ENCODE results near the gene GTPBP8.
"Not testable (repeated sequence)": the region's sequence is repeated elsewhere in the genome, so short reads cannot be mapped to it uniquely, and the experiment has no call there.

Gene GTPBP8

DNA sequence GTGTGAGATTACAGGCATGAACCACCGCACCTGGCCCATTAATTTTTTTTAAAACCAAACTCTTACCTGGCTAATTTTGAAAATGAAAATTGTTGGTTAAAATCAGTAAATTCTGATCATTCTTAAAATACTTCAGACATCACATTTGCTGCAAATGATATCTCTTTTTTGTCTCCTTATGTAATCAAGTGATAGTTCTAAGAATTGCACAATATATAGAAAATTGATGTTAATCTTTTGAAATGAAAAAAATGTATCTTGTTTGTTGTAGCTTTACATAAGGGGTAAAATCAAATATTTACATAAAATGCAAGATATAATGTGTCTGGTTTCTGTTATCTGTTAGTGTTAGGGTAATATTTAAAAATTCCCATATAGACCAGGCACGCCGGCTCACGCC is 5.0 kb downstream of the GTPBP8 start:
- no peak for DNase-seq (ENCODE audit: low read depth in 2 of 2, low spot score in 1 of 2)

GRCh38 chr3:113000691-113001090 is 9.9 kb downstream of the GTPBP8 start:
- no peak for DNase-seq (ENCODE audit: low read depth in 2 of 2, low spot score in 1 of 2)

DNA sequence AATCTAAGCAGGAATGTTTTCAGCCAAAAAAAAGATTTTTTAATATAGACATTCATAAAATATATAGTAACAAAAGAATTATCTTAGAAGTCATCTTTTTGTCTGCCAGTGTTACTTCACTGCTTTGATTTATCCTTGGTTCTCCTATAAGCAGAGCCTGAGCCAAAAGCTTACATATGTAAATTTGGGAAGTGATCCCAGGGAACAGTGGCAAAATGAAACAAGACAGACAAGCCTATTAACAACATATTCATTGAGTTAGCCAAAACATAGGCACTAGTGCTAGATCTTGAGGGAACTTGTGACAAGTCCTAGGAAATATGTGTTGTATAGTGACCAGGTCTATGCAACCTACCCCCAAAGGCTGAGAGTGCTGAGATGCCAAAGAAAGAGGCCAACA is 11.3 kb downstream of the GTPBP8 start:
- DNase-seq (ENCODE audit: low read depth in 2 of 2, low spot score in 1 of 2): no peak

DNA sequence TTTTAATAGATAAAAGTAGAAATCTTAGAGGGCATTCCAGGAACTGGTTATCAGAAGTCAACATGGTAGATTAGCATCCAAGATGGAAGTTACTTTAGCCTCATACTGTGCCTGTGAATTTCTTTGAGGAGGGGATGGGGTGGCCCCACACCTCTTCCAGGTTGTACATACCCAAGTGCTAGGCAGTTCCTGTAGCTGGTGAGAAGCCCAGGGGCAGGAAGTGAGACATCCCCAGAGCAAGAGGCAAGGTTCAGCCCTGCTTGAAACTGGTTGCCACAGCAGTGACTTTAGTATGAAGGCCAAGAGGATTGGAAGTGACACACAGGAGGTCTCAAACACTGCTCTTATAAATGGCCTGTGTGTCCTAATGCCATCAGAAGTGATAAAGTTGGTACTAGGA is 11.9 kb downstream of the GTPBP8 start:
- no peak for DNase-seq (ENCODE audit: low read depth in 2 of 2, low spot score in 1 of 2)

DNA sequence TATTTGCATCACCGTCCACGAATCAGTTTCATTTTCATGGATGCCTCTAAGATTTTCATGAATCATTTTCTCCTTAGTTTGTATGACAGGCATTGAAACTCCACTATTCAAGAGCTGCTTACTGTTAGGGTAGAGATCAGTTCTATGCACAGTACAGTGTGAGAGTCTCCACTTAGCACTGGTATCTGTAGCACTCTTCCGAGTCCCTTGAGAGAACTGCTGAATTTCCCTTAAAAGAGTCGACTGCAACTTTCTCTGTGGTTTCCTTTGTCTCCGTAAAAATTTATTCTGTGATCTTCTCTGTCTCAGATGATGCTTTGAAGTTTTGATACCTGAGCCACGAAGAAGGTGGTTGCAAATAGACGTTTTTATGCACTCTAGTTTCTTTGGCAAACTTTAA is 14.8 kb downstream of the GTPBP8 start:
- no peak for DNase-seq (ENCODE audit: low read depth in 2 of 2, low spot score in 1 of 2)

- DNase-seq (ENCODE audit: low read depth in 2 of 2, low spot score in 1 of 2): no peak
Observed at GRCh38 chr3:113006359-113007056, 15.7 kb downstream of the GTPBP8 start.

DNA sequence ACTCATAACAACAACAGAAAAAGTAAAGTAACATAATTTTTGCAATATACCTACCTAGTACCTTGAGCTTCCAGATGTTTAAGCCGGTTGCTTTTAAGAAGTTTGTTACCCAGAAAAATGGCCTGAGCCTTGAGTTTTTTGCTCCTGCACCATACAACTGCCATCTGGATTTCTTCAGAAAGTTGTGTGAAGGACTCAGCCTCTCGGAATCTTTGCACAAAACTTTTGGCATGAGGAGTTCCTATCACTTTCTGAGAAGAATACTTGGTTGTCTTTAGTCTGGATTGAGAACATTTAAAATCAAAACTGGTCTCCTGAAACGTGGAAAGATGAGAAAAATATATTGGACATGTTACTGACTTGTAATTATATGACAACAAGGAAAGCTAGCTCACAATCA is 17.3 kb downstream of the GTPBP8 start:
- no peak for DNase-seq (ENCODE audit: low read depth in 2 of 2, low spot score in 1 of 2)

GRCh38 chr3:113013593-113013992 is 22.8 kb downstream of the GTPBP8 start:
- DNase-seq (ENCODE audit: low read depth in 2 of 2, low spot score in 1 of 2): no peak

GRCh38 chr3:113018536-113019181 is 27.9 kb downstream of the GTPBP8 start:
- no peak for DNase-seq (ENCODE audit: low read depth in 2 of 2, low spot score in 1 of 2)

DNA sequence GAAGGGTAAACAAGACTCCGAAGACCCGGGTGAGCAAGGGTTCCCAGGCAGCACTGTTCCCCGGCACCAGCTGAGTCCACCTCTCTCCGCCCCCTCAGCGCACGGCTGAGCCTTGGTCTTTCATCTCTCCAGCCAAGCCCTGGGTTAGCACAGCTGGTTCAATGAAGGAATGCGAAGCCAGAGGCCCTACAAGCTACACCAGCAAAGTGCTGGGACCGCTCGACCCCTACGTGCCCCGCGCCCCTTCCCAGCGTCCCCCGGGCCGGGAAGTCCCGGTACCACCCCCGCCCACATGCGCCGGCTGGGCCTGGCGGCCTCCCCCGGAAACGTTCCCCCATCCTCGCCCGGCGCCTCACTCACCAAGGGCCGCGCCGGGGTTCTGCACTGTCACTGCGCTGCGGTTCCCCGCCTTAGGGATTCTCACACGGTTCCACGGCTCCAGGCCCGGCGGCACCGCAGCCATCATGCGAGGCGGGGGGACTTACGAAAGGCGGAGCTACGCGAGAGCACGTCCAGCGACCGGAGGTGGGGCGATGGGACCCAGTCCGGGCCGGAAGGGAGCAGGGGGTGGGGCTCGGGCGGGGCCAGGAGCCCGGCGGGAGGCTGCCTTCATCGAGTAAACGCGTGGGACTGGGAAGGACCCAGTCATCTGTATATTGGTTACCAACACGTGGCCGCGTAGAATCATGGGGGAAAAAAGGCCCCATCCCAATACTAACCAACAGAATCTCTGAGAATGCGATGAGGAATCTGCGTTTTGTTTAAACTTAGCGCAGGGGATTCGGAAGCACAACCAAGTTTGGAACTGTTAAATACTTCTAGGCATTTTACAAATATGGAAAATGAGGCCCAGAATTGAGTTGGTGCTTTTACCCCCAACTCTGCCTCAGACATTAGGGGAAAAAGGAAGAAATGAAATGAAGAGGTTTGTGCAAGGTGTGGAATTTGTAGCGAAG is 28.7 kb downstream of the GTPBP8 start:
- DNase-seq (ENCODE audit: low read depth in 2 of 2, low spot score in 1 of 2): peak; percentile 56 to 68

DNA sequence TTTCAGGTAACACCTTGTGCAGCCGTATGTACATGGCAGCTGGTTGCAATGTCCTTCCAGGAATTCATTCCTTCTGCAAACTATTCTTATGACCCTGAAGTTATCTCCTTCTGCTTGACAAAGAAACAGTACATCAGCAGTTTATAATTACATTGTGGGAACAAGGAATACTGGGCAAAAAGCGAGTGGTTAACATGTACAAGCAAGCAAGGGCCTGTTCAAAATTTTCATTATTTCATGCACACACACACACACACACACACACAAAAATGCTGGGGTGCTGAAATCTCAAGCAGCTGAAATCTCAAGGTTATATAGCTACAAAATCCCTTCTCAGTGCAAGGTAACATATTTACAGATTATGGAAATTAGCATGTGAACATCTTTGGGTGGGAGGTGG is 30.7 kb downstream of the GTPBP8 start:
- DNase-seq (ENCODE audit: low read depth in 2 of 2, low spot score in 1 of 2): no peak

DNA sequence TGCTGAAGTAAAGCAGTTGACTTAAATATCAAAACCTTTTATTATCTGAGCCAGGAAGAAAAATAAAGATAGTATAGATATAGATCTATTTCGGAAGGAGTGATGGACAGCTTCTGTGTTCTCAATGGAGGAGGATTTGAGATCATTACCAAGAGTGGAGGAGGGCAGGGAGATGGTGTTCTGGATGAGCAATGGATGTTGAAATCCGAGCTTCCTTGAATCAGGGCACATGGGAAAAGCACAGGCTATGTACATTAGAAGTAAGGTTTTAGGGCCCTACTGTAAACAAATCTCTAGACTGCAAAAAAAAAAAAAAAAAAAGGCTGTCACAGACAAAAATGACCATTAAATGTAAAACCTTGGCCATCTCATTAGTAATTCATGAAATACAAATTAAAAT is 43.2 kb downstream of the GTPBP8 start:
- DNase-seq (ENCODE audit: low read depth in 2 of 2, low spot score in 1 of 2): no peak

GRCh38 chr3:113035387-113035982 is 44.7 kb downstream of the GTPBP8 start:
- no peak for DNase-seq (ENCODE audit: low read depth in 2 of 2, low spot score in 1 of 2)

- no peak for DNase-seq (ENCODE audit: low read depth in 2 of 2, low spot score in 1 of 2)
Observed at GRCh38 chr3:113038328-113038727, 47.5 kb downstream of the GTPBP8 start.

DNA sequence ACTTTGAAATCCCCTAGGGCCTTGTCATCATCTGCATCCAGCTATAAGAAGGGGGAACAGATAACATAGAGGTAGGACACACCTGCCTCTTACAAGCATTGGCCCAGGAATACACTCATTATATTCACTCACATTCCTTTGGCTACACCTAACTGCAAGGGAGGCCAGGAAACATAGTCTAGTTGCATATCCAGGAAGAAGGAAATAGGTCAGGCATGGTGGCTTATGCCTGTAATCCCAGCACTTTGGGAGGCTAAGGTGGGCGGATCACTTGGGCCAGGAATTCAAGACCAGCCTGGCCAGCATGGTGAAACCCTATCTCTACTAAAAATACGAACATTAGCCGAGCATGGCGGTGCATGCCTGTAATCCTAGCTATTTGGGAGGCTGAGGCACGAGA is 48.8 kb downstream of the GTPBP8 start:
- DNase-seq (ENCODE audit: low read depth in 2 of 2, low spot score in 1 of 2): no peak

DNA sequence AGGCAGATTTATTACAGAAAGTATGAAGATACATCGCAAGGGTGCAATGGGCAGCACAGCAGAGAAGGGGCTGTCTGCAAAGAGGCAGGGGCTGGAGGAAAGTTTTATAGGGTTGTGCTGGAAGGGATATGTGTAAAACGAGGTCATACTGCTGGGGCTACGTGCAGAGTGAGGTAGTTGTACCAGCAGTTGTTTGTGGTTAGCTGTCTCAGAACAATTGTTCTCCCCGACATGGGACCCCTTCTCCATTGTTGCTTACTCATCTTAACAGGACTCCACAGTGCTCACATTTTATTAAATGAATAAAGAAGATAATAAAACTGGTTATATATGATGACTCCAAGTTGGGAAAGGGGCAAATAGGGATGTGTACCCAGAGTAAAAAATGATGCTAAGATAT is 49.4 kb downstream of the GTPBP8 start:
- no peak for DNase-seq (ENCODE audit: low read depth in 2 of 2, low spot score in 1 of 2)

GRCh38 chr3:113043686-113044085 is 52.9 kb downstream of the GTPBP8 start:
- DNase-seq (ENCODE audit: low read depth in 2 of 2, low spot score in 1 of 2): no peak

GRCh38 chr3:113046186-113046965 is 55.6 kb downstream of the GTPBP8 start:
- DNase-seq (ENCODE audit: low read depth in 2 of 2, low spot score in 1 of 2): not testable (repeated sequence)

- DNase-seq (ENCODE audit: low read depth in 2 of 2, low spot score in 1 of 2): peak; percentile 78 to 80
Observed at GRCh38 chr3:113051302-113051711, 60.5 kb downstream of the GTPBP8 start.
